HL-60 (cell line): ENCODE data around the gene CDC73.

Source experiments
- DNase-seq, 2 experiments: peaks; one replicate each; pipeline ENCODE4 v3.0.0-alpha.2; 2010 to 2020; ENCODE audit warnings: low read depth in 1 of 2, low spot score in 1 of 2
- H3K27ac ChIP-seq: fragments of 250-450 bp; sonication (Bioruptor Pico); replicated peaks from 2 replicates; pipeline ENCODE4 v1.5.1; 2020; ENCODE audit warnings: mild to moderate bottlenecking, moderate library complexity
- H3K27me3 ChIP-seq: fragments of 250-450 bp; sonication (Bioruptor Pico); 2 replicates; pipeline ENCODE4 v1.5.1; 2021; ENCODE audit warnings: mild to moderate bottlenecking, moderate library complexity; ENCODE audit not compliant: insufficient read depth, poor library complexity, severe bottlenecking
- H3K4me3 ChIP-seq: replicated peaks from 2 replicates; pipeline ENCODE4 v1.5.1; 2011; ENCODE audit warnings: mild to moderate bottlenecking, control low read depth, low read length; ENCODE audit not compliant: insufficient read depth
- GABPA ChIP-seq: IDR thresholded peaks from 2 replicates; pipeline ENCODE4 v1.6.1; 2012; ENCODE audit warnings: low read depth
- POLR2AphosphoS5 ChIP-seq: IDR thresholded peaks from 2 replicates; pipeline ENCODE4 v1.6.1; 2012; ENCODE audit warnings: low read depth
- SPI1 ChIP-seq: IDR thresholded peaks from 2 replicates; pipeline ENCODE4 v1.6.1; 2012; ENCODE audit warnings: low read depth, mild to moderate bottlenecking, borderline replicate concordance
- TF ChIP-seq, protein P1 (sequence below): IDR thresholded peaks from one replicate; pipeline ENCODE4 v1.5.1; 2011; ENCODE audit warnings: low read length, control low read depth, inconsistent platforms; ENCODE audit not compliant: insufficient read depth
- TF ChIP-seq, protein P2 (sequence below): IDR thresholded peaks from 2 replicates; pipeline ENCODE4 v1.6.1; 2012; ENCODE audit warnings: low read depth; ENCODE audit not compliant: insufficient replicate concordance

The CDC73 gene

DNA sequence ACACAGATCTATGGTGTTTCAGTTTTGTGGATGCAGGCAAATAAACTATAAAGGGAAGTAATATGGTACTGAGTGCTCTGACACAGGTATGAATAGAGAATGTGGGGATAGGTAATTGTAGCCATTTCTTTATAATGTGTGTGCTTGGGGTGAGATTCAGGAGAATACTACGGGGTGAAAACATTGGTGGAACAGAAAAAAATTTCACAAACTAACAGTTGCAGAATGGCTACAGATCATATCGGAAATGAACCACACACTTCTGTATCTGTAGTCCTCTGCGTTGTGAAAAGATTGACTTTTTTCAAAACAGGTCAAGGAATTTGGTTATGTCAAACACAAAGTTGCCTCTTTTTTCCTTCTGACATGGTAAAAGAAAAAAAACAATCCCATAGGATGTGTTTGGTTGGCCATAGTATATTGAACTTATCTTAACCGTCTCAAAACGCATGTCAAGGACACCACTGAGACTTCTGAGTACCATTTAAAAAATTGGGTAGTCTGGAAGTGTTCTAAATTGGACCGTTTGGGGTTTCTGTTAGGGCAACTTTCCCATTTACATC lies 1.1 kb upstream of the CDC73 start:
- Histone ChIP-seq H3K27me3 (no peaks in the 10 kb centered on the region), H3K4me3 (no peak overlapping the region), H3K27ac (no peak overlapping the region)
- TF ChIP-seq POLR2AphosphoS5 (no peak), SPI1 (no peak), GABPA (no peak)
- TF ChIP-seq, protein P1, sequence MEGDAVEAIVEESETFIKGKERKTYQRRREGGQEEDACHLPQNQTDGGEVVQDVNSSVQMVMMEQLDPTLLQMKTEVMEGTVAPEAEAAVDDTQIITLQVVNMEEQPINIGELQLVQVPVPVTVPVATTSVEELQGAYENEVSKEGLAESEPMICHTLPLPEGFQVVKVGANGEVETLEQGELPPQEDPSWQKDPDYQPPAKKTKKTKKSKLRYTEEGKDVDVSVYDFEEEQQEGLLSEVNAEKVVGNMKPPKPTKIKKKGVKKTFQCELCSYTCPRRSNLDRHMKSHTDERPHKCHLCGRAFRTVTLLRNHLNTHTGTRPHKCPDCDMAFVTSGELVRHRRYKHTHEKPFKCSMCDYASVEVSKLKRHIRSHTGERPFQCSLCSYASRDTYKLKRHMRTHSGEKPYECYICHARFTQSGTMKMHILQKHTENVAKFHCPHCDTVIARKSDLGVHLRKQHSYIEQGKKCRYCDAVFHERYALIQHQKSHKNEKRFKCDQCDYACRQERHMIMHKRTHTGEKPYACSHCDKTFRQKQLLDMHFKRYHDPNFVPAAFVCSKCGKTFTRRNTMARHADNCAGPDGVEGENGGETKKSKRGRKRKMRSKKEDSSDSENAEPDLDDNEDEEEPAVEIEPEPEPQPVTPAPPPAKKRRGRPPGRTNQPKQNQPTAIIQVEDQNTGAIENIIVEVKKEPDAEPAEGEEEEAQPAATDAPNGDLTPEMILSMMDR = no peak
- TF ChIP-seq, protein P2, sequence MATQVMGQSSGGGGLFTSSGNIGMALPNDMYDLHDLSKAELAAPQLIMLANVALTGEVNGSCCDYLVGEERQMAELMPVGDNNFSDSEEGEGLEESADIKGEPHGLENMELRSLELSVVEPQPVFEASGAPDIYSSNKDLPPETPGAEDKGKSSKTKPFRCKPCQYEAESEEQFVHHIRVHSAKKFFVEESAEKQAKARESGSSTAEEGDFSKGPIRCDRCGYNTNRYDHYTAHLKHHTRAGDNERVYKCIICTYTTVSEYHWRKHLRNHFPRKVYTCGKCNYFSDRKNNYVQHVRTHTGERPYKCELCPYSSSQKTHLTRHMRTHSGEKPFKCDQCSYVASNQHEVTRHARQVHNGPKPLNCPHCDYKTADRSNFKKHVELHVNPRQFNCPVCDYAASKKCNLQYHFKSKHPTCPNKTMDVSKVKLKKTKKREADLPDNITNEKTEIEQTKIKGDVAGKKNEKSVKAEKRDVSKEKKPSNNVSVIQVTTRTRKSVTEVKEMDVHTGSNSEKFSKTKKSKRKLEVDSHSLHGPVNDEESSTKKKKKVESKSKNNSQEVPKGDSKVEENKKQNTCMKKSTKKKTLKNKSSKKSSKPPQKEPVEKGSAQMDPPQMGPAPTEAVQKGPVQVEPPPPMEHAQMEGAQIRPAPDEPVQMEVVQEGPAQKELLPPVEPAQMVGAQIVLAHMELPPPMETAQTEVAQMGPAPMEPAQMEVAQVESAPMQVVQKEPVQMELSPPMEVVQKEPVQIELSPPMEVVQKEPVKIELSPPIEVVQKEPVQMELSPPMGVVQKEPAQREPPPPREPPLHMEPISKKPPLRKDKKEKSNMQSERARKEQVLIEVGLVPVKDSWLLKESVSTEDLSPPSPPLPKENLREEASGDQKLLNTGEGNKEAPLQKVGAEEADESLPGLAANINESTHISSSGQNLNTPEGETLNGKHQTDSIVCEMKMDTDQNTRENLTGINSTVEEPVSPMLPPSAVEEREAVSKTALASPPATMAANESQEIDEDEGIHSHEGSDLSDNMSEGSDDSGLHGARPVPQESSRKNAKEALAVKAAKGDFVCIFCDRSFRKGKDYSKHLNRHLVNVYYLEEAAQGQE = no peak
- DNase-seq = no peak

DNA sequence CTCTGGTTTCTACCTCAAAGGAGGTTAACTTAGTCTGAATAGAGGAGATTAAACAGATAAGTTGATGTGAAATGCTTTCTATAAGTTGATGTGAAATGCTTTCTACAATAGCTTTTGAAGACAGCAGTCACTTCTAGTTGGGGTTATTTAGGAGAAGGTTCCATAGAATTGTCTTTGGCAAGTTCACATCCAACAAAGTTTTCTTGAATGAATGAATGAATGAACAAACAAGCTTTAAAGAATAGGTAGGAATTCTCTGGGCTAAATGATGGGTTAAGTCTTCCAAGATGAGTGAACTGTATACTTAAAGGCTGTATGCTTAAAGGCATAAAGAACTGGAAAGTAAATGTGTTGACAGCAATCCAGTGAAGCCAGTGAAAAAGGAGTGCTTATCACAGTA lies 1.9 kb downstream of the CDC73 start:
- no peak for TF ChIP-seq POLR2AphosphoS5
- no peak for TF ChIP-seq GABPA
- TF ChIP-seq, protein P2 = no peak
- no peak for TF ChIP-seq SPI1
- DNase-seq = no peak
- no peak overlapping the region for H3K27ac ChIP-seq
- H3K27me3 ChIP-seq = no peaks in the 10 kb centered on the region
- H3K4me3 ChIP-seq = no peak overlapping the region; the same call in 1 of the 2 replicates

DNA sequence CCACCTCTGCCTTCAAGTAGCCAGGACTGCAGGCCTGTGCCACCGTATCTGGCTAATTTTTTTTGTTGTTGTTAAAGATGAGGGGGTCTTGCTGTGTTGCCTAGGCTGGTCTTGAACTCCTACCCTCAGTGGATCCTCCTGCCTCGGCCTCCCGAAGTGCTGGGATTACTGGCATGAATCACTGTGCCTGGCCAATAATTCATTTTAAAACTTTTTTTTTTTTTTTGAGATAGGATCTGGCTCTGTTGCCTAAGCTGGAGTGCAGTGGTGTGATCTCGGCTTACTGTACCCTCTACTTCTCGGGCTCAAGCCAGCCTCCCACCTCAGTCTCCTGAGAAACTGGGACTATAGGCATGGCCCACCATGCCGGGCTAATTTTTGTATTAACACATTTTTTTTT lies 3.5 kb downstream of the CDC73 start:
- DNase-seq = no peak
- TF ChIP-seq GABPA (no peak), POLR2AphosphoS5 (no peak), SPI1 (no peak)
- TF ChIP-seq, protein P1 = no peak
- TF ChIP-seq, protein P2 = no peak
- Histone ChIP-seq H3K27me3 (no peaks in the 10 kb centered on the region), H3K27ac (no peak overlapping the region), H3K4me3 (no peak overlapping the region)
